GM21576 (cell line): ENCODE data around the gene POGLUT2.
"Not testable (repeated sequence)": the region's sequence is repeated elsewhere in the genome, so short reads cannot be mapped to it uniquely, and the experiment has no call there.

Experiments
- ATAC-seq: cut with Tn5 transposase; IDR thresholded peaks from one replicate; pipeline ENCODE4 v1.9.1; 2021; ENCODE audit warnings: mild to moderate bottlenecking, moderate library complexity; ENCODE audit not compliant: unreplicated experiment

POGLUT2 gene

DNA sequence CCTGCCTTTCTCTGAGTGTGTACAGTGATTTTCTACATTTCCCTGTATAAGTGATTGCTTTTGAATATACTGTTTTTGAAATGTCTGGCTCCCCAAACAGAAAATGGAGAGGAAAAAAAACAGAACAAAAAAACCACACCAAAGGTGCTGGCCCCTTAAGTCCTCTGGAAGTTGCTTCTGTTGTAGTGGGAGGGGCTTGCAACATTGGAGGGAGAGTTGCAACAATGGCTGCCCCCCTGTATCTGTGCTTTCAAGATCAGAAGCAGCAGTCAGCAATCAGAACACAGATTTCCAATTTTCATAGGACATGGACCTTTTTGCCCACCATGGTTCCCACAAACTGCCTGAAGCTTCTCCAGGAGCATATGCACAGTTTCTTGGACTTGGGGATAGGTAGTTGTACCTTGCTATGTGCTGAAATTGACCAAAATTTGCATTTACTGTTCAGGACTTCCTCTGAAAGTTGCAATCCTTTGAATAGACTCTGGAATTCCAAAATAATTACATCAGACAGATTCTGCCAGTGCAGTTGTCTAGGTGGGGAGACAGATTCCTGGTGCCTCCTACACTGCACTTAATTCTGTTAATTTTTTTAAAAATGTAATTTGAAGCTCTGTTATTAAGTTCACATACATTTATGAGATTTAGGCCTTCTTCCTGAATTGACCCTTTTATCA lies 14.0 kb upstream of the POGLUT2 start:
- ATAC-seq: peak; percentile 43

DNA sequence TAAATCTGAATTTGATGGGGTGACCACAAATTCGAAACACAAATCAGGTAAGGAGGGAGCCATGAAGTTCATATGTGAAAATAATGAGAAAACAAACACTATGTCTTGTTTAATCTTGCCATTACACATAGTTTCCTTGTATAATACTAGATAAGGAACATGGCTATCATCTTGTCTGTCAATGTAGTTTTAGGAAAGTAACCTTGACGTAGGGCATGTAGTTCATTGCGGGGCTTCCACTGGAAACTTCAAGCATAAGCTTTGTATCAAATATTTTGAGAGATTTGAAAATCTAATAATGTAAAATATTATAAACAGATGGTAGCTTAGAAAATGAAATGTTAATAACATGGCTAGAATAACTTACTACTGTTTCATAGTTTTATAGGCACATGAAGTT lies 8.9 kb upstream of the POGLUT2 start:
- no peak for ATAC-seq

DNA sequence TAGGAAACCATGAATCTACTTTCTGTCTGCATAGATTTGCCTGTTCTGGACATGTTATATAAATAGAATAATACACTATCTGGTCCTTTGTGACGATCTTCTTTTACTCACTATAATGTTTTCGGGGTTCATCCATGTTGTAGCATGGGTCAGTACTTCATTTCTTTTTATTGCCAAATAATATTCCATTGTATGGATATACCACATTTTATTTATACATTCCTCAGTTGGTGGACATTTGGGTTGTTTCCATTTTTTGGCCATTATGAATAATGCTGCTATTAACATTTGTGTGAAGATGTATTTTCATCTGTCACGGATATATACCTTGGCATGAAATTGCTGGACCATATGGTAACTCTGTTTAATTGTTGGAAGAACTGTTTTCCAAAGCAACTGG lies 6.9 kb upstream of the POGLUT2 start:
- no peak for ATAC-seq

DNA sequence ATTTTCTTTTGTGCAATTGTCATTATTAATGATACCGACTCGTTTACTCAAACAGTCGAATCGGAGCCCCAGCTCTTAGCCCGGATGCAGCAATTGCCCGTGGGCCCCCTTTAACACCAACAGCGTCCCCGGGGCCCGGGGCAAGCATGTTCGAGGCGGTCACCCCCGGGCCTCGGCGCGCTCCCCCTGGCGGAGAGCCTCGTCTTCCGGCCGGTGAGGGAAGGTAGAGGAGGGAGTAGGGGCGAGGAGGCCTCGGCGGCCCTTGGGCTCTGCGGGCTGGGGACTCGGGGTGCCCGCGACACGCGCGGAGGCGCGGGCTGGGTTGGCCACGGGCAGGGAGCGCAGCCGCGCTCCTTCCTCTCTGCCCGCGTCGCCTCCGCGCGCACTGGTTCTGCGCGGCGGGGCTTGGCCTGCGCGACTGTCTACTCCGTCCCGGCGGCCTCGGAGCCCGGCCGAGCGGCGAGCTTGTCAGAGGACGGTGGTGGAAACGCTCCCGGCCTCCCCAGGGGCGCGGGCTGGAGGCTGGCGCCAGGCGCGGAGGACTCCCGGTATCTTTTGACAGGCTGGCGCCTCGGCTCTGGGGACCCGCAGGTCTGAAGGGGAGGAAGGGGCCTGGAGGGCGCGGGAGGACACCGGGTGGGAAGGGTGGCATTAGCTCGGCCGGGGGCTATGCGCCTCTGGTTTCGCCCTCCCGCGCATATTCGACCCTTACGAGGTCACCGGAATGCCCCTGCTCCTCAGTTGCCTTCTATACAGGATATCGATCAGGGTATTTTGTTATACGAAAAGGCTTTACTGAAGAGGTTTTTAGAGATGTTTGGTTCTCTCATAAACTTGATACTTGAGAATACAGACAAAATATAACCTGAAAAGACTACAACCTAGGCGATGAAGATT lies 1.6 kb upstream of the POGLUT2 start:
- ATAC-seq: peak; percentile 76

DNA sequence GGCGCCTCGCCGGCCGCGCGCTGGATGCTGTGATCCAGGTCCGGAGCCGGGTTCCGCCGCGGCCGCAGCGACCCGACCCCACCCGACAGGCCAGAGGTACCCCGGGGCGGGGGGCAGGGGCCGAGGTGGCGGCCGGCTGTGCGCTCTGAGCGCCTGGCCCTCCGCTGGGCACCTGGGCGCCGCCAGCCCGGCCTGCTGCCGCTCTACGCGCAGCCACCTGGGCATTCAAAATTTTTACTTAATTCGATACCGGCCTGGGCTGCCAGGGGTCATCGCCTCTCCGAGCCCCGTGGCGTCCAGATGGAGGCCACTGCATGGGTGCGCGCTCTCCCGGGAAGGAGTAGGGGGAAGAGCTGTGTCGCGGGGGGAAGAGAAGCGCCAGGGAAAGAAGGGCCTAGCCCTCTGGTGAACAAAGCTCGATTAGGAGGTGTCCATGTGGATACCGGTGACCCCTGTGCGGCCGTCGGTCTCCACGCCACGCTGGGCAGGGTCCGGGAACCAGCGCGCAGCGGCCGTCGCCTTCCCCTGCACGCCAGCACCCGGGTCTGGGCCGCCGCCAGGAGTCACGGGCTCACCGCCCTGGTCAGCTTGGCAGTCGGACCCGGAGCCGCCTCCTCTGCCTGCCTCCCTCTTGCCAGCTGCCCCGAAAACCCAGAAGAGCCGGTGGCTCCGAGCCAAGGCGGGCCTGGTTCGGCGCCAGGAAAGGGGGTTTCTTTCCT lies 809 bp upstream of the POGLUT2 start:
- ATAC-seq: peak; percentile 11

DNA sequence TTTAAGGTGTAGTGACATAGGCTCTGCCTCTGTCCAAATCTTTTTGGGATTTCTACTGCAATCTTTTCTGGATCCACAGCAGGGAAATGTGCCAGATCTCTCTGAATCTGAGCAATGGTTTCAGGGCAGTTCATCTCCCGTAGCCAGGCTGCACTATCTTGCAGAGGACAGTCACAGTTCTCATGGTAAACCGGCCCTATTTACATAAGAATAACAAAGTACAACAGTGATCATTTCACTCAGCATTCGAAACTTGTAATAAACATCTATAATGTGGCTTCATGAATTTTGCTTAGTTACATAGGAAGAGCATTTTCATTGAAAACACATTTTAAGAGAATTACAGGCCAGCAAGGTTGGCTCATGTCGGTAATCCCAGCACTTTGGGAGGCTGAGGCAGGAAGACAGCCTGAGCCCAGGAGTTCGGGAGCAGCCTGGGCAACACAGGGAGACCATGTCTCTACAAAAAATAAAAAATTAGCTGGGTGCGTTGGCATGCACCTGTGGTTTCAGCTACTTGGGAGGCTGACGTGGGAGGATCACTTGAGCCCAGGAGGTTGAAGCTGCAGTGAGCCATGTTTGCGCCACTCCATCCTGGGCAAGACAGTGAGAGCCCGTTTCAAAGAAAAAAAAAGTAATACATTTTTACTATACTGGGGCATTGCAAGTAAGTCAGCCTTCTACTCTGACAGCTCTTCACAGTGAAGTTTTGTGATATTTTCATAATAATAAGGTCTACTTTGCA lies 5.0 kb downstream of the POGLUT2 start:
- ATAC-seq: no peak

DNA sequence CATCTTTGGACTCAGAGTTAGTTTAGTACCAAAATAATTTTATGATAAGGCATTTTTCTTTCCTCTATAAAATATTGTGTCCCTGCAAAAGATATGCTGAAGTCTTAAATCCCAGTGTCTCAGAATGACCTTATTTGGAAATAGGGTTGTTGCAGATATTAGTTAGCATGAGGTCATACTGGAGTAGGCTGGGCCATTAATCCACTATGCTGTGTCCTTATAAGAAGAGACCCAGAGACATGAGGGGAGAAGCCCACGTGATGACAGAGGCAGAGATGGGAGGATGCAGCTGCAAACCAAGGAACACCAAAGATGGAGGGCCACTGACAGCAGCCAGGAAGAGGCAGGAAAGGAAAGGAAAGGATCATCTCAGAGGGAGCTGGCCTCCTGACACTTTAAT lies 6.4 kb downstream of the POGLUT2 start:
- ATAC-seq: no peak

DNA sequence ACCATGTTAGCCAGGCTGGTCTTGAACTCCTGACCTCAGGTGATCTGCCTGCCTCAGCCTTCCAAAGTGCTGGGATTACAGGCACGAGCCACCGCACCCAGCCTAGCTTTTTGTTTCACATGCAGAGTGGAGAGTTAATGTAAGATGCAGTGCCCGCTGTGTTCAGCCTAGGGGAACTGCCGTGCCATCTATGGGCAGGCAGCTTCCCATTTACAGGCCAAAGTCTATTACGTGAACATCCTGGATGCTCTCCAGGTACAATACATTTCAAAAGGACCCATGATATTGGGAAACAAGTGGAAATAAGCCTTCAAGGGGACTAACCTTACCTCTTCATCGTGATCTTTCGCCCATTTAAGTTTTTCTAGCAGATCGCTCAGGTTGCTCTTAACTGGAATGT lies 10.1 kb downstream of the POGLUT2 start:
- no peak for ATAC-seq

DNA sequence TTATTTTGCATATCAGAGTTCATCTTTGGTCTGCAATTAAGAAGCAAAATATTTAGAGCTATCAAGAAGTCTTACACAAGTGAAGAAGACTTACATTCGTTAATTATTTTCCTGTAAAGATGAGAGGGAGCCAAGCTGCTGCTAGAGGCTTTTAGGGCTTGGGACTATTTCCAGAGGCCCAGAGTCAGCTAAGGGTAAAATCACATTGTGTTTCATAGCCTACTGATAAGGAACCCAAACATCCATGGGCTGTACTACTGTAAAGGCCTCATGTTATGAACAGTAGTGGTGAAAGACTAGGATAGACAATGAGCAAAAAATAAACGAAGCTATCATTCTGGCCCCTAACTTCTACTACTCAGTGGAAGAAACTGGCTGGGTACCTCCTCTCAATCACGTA lies 14.3 kb downstream of the POGLUT2 start:
- no peak for ATAC-seq

DNA sequence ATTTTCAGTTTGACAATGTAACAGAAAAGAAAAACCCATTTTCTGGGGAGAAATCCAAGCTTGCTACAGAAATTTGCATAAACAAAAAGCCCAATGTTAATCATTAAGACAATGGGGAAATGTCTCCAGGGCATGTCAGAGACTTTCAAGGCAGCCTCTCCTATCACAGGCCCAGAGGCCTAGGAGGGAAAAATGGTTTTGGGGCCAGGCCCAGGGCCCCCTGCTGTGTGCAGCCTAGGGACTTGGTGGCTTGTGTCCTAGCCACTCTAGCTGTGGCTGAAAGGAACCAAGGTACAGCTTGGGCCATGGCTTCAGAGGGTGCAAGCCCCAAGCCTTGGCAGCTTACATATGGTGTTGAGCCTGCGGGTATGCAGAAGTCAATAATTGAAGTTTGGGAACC lies 17.2 kb downstream of the POGLUT2 start:
- no peak for ATAC-seq

DNA sequence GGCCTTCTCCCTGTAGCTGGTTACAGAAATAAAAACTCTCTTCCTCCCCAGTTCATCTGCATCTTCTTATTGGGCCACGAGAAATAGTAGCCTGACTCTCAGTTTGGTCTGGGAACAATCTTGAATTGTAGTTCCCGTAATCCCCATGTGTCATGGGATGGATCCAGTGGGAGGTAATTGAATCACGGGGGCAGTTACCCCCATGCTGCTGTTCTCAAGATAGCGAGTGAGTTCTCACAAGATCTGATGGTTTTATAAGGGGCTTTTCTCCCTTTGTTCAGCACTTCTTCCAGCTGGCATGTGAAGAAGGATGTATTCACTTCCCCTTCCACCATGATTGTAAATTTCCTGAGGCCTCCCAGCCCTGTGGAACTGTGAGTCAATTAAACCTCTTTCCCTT lies 18.1 kb downstream of the POGLUT2 start:
- ATAC-seq: not testable (repeated sequence)

DNA sequence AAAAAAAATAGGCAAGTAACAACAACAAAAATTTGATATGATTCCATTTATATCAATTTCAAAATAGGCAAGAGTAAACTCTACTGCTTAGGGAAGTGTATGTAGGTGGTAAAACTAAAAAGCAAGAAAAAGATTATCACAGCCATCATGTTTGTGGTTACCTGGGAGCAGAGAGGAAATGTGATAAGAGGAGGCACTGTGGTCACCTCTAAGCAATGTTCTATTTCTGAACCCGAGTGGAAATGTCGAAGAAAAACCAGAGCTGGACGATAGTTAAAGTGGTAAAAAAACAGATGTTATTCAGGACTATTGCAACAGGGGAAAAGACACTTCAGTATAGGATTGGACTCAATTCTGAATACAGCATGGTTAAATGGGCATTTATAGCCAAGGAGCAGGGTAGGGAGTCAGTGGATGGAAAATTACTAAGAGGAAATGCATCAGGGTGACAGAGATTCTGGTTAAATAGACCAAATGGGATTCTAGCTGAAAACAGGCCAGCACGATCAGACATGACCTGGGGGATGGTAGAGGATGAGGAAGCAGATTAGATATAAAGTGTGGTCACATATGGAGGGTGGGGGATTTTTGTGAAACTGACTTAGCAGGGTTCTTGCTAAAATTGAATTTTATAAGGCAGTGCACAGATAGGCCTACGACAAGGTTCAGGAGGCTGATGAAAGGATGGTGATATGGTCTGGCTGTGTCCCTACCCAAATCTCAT lies 19.2 kb downstream of the POGLUT2 start:
- ATAC-seq: no peak

DNA sequence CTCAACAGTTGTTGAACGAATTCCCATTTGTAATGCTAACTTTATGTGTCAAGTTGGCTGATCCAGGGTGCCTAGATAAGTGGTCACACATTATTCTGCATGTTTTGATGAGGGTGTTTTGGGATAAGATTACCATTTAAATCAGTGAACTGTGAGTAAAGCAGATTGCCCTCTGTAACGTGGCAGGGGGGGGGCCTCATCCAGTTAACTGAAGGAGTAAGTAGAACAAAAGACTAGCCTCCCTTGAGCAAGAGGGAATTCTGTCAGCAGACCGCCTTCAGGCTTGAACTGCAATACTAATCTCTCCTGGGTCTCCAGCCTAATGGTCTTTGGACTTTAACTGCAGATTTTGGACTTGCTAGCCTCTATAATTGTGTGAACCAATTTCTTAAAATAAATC lies 21.0 kb downstream of the POGLUT2 start:
- no peak for ATAC-seq

DNA sequence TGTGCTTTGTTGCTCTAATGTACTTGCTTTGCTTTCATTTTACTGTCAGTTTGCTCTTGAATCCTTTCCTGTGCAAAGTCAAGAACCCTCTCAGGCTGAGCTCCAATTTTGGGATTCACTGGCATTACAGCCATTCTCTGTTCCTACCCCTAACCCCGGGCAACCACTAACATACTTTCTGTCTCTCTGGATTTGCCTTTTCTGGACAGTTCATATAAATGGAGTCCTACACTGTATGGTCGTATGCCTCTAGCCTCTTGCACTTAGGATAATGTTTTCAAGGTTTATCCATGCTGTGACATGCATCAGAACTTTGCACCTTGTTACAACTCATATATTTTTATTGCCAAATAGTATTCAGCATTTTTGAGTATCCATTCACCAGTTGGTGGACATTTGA lies 22.5 kb downstream of the POGLUT2 start:
- ATAC-seq: no peak

DNA sequence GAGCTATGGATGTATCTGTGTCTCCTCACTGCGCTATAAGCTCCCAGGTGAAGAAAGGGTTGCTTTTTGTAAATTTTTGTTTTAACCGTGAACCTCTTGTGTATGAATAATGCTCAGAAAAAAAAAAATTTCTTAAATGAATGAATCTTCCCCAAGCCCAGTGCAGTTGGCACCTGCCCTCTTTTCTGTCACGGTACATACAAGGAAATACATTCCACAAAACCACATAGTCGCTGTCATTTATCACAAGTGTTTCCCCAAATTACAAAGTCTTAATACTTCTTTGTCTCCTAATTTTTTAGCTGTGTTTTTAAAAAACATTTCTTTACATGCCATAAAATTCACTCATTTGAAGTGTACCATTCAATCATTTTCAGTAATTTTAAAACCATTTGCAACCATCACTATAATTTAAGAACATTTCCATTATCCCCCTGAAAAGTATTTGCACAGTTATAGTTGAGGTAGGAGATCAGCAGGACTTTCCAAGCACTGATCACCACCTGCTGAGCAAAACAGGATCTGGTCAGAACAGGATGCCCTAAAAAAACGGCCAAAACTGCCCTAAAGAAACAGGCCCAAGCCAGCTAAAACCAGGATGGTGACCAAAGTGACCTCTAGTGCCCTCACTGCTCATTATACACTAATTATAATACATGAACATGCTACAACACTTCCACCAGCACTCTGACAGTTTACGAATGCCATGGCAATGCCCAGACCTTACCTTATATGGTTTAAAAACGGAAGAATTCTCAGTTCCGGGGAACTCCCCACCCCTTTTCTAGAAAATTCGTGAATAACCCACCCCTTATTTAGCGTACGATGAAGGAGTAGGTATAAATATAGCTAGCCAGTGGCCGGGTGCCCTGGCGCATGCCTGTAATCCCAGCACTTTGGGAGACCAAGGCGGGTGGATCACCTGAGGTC lies 23.9 kb downstream of the POGLUT2 start:
- ATAC-seq: no peak

DNA sequence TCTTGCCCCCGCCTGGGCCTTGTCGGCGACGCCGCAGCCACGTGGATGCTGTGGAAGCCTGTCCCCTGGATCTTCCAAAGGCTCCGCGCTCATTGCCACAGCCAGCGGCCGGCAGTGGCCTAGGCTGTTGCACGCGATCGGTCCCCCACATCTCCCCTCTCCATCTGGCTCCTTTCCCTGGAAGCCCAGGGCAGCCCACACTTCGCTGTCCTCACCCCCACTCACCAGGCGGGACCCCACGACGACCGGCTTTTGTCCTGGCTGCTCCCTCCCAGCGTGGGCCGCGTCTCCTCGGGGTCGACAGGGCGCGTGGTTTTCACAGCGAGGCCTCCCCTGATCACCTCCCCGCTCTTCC lies 24.6 kb downstream of the POGLUT2 start:
- no peak for ATAC-seq

DNA sequence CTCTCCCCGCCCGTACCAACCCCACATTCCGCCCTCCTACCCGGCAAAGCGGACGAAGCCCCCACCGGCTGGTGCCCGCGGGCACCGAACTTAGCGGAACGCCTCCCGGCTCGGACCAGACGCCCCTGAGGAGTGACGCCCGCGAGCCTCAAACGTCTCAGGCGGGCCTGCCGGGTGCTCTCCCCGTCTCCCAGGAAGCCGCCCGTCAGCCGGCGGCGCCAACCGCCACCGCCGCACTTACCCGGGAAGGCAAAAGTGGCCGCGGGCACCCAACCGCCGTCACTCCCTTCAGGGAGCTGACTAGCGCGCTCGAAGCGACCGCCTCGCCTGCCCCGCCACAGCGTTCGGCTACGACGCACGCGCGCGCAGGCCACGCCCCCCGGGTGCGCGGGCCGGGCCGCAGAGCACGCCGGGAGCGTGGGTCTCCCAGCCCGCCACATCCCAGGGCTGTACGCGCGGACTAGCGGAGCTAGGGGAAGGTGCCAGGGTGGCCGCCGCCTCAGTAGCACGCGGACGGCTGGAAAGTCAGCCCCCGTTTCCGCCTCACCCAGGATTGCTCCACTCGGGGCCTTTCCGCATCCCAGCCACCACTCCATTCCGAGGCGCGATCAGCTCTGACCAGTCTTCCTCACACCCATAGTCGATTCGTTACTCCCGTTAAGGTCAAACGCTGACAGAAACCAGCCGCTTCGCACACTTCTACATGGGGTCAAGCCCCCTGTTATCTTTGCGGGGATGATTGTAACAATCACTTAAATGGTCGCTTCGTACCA lies 25.1 kb downstream of the POGLUT2 start, which contains the start of gene TEX30:
TEX30 (minus strand) TSS at position 346 of the 773 bp plus-strand sequence. CDS start 3,760 bp downstream, outside the sequence.
- peak; percentile 89 for ATAC-seq

DNA sequence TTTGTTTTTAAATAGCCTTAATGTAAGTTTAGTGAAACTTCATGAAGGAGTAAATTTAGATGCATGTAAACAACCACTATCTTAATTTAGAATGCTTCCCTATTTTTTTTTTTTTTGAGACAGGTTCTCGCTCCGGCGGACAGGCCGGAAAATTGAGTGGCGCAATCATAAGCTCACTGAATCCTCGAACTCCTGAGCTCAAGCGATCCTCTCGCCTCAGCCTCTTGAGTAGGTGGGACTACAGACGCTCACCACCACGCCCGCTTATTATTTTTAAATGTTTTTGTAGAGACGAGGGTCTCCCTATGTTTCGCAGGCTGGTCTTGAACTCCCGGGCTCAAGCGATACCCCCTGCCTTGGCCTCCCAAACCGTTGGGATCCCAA lies 26.7 kb downstream of the POGLUT2 start:
- ATAC-seq: no peak
